MM.1S (cell line): ENCODE measurements around the gene RNF113A.
"Not testable (repeated sequence)": the region's sequence is repeated elsewhere in the genome, so short reads cannot be mapped to it uniquely, and the experiment has no call there.

Experiments
- CTCF ChIP-seq: fragments of 300-600 bp; sonication (generic); IDR thresholded peaks from 2 replicates; pipeline ENCODE4 v1.5.1; 2016; ENCODE audit warnings: antibody characterized with exemption, low read length, mixed read lengths
- EZH2 ChIP-seq: fragments of 300-600 bp; sonication (generic); optimal IDR thresholded peaks from 2 replicates; pipeline ENCODE3; 2017; ENCODE audit warnings: low read depth, mild to moderate bottlenecking, antibody characterized with exemption, low read length, mixed read lengths

DNA sequence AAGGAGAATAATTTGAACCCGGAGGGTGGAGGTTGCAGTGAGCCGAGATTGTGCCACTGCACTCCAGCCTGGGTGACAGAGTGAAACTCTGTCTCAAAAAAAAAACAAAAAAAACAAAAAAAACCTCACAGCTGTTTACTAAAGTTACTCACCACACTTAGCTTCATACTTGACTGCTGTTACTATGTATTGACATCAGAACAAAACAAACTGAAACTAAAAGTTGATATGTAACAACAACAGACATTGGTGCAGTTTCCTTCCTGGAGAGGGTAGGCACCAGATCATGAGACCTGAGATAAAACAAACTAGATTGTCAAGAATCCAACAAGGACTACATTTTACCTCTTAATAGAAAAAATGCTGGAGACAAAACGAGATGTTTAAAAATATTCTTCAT is 49.8 kb downstream of the RNF113A start:
- TF ChIP-seq EZH2, CTCF: not testable (repeated sequence)
